SHP77 (cell line): Measurements from ENCODE around the gene VAV2.
A peak's percentile ranks its signal among the peaks of the same experiment; 100 is the strongest.

Source experiments
- DNase-seq, 2 experiments: peaks; one replicate each; lab custom pipeline; 2025; lab: John Stamatoyannopoulos, UW

Gene VAV2

GRCh38 chr9:133797406-133798105, 194.6 kb downstream of the VAV2 start:
- DNase-seq = no peak

GRCh38 chr9:133796562-133796961, 195.6 kb downstream of the VAV2 start:
- DNase-seq = no peak

GRCh38 chr9:133795049-133795448, 197.1 kb downstream of the VAV2 start:
- DNase-seq = no peak

GRCh38 chr9:133794016-133794760, 197.9 kb downstream of the VAV2 start:
- DNase-seq = no peak

GRCh38 chr9:133793471-133793870, 198.7 kb downstream of the VAV2 start:
- no peak for DNase-seq

GRCh38 chr9:133792721-133793470, 199.2 kb downstream of the VAV2 start:
- peak; percentile 15 to 16 for DNase-seq

- no peak for DNase-seq
Observed at GRCh38 chr9:133791735-133792649, 200.1 kb downstream of the VAV2 start.

- DNase-seq = no peak
Observed at GRCh38 chr9:133791069-133791468, 201.1 kb downstream of the VAV2 start.

- no peak for DNase-seq
Observed at GRCh38 chr9:133789778-133790177, 202.3 kb downstream of the VAV2 start.

- no peak for DNase-seq
Observed at GRCh38 chr9:133788819-133789717, 203.1 kb downstream of the VAV2 start.

- no peak for DNase-seq
Observed at GRCh38 chr9:133788045-133788818, 203.9 kb downstream of the VAV2 start.

GRCh38 chr9:133787754-133788025, 204.4 kb downstream of the VAV2 start:
- DNase-seq = no peak

- no peak for DNase-seq
Observed at GRCh38 chr9:133786907-133787753, 205.0 kb downstream of the VAV2 start.

GRCh38 chr9:133786371-133786753, 205.8 kb downstream of the VAV2 start:
- DNase-seq = no peak

GRCh38 chr9:133785753-133786370, 206.3 kb downstream of the VAV2 start:
- no peak for DNase-seq

- no peak for DNase-seq
Observed at GRCh38 chr9:133784731-133785561, 207.2 kb downstream of the VAV2 start.

- DNase-seq = no peak
Observed at GRCh38 chr9:133783331-133783731, 208.8 kb downstream of the VAV2 start.
